Fibroblast of the aortic adventitia (primary cell): Measurements from ENCODE around the gene MPPED2. TPM values are rescaled to one million over a fixed set of nuclear protein-coding genes. Genes with fewer than 3 reads are reported as not detected.

ENCODE experiments used
- DNase-seq: peaks from one replicate; pipeline ENCODE4 v3.0.0-alpha.2; 2010; ENCODE audit warnings: low read depth
- H3K4me3 ChIP-seq: 2 replicates; pipeline ENCODE4 v1.5.1; 2011; ENCODE audit warnings: low read depth, mild to moderate bottlenecking, control low read depth, low read length, moderate library complexity
- total RNA-seq: library from RNA; depleted of rRNA; stranded (reverse); fragments of >200 nt; gene quantifications from 2 replicates; pipeline ENCODE4 v1.2.3, GENCODE V29; 2012; ENCODE audit warnings: low replicate concordance
- TF ChIP-seq, protein P1 (sequence below): IDR thresholded peaks from 2 replicates; pipeline ENCODE4 v1.5.1; 2011; ENCODE audit warnings: mild to moderate bottlenecking, low read length, control low read depth, inconsistent platforms; ENCODE audit not compliant: insufficient read depth

MPPED2 gene
- total RNA-seq, 1 donor: 0.18 TPM

DNA sequence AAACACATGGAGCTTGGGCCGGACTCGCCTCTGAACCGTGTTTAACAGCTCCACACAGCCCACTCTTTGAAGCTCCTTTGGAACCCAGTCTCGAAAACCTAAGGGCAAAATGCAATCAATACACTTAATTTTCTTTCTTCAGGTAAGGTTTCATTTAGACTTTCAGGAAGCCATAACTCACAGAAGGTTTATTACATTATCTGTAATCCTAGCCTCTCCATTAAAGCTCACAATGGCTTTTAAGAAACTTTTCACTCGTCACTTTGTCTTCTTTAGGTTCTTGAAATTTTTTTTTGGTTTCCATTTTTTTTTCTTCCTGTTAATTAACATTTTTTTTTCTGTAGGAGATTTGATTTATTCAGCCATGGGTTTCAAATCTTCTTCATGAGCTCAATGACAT lies 171.9 kb downstream of the MPPED2 start:
- no peak for DNase-seq
- TF ChIP-seq, protein P1, sequence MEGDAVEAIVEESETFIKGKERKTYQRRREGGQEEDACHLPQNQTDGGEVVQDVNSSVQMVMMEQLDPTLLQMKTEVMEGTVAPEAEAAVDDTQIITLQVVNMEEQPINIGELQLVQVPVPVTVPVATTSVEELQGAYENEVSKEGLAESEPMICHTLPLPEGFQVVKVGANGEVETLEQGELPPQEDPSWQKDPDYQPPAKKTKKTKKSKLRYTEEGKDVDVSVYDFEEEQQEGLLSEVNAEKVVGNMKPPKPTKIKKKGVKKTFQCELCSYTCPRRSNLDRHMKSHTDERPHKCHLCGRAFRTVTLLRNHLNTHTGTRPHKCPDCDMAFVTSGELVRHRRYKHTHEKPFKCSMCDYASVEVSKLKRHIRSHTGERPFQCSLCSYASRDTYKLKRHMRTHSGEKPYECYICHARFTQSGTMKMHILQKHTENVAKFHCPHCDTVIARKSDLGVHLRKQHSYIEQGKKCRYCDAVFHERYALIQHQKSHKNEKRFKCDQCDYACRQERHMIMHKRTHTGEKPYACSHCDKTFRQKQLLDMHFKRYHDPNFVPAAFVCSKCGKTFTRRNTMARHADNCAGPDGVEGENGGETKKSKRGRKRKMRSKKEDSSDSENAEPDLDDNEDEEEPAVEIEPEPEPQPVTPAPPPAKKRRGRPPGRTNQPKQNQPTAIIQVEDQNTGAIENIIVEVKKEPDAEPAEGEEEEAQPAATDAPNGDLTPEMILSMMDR: no peak
- no peak overlapping the region for H3K4me3 ChIP-seq

DNA sequence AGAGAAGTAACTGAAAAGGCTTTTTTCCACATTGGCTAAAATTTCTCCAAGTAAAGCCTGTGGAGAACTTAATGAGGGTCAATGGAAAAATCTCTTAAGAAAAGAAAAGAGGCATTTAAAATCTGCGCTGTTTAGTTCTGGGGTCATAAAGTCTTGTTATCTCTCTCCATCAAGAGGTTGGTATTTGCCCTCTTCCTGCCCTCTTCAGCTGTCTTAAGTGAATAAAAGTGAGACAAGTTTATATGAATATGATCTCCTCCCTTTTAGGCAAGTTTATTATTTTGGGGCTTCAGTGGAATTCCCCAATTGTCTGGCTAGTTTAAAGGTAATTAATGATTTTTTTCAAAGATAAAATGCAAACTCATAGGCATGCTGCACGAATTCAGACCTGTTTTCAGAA lies 173.6 kb downstream of the MPPED2 start:
- H3K4me3 ChIP-seq: no peak overlapping the region
- TF ChIP-seq, protein P1: no peak
- DNase-seq: no peak

DNA sequence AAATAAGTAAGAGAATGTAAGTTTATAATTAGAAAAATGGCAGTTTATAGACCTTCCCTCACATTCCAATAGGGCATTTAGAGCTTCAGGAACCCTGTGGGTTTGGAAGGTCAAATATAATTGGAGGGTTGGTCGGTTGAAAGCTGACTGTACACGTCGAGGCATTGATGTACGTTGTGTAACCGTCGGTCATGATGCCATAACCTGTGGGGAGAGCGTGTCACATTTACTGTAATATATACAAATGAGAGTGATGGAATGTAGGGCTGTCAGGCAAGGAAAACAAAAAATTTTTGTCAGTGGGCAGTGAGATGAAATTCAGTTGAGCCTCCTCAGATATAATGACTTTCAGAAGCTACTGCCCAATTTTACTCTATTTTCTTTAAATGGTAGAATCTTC lies 174.8 kb downstream of the MPPED2 start:
- DNase-seq: no peak
- no peak overlapping the region for H3K4me3 ChIP-seq
- TF ChIP-seq, protein P1: no peak

DNA sequence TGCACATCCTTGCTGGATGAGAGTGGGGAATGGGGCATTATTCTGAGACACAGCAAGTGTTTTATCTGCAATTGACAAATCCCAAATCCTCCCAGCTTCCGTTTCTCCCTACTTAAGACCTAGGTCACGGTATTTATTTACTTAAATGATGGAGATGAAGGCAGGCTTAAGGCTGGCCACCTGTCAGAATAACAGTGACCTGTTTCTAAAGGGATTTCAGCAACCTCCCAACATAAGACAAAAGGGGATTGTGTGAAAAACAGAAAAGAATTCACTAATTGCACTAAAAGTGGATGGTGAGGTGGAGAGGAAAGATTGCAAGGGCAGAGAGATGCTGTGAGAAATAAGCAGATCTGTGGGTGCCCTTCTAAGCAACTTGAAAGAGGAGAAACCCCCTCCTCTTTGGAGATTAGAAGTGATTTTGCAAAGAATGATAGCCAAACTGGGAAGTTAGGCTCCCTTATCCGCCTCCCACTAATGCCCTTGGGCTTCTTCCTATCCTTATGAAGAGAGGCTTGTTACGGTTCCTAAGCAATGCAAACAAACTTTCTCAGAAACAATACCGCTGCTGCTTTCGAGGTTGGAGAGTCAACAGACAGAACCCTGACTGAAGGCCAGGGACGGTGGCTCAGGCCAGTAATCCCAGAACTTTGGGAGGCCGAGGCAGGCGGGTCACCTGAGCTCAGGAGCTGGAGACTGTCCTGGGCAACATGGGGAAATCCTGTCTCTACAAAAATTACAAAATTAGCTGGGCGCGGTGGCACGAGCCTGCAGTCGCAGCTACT lies 179.0 kb downstream of the MPPED2 start:
- no peak for DNase-seq
- TF ChIP-seq, protein P1: no peak
- no peak overlapping the region for H3K4me3 ChIP-seq

DNA sequence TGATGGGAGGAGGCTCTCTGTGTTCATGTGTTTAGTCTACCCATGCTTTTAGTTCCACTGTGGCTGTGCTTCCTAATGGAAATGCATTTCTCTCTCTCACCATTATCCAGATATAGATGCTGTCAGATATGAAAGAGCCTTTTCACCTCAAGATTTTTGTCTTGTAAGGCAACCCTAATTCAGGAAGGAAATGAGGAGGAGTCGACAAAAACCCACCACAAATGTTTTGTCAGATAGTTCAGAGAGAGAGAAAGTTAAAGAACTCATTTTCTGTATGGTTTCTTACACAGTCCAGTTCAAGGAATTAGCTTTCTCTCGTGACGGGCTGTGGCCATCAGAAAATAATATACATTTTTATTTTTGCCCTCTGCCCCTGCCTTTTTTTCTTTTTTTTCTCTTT lies 180.8 kb downstream of the MPPED2 start:
- H3K4me3 ChIP-seq: no peak overlapping the region
- no peak for DNase-seq
- TF ChIP-seq, protein P1: no peak

DNA sequence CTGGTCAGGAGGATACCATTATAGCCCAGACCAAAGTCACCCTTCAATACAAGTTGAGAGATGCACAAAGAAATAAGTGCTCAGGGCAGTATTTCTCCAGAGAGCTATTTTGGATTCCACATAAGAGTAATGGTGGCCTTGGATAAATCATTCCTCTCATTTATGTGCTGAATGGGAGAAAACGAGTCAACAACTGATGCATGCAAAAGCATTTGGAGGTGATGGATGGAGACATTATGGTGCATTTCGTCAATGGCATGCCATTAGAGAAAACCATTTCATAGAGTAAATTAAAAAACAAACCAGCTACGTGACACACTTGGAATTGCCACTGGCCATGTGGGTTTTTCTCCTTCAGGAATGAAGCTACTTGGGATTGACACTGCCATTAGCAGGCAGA lies 182.0 kb downstream of the MPPED2 start:
- no peak for DNase-seq
- TF ChIP-seq, protein P1: no peak
- H3K4me3 ChIP-seq: no peak overlapping the region

DNA sequence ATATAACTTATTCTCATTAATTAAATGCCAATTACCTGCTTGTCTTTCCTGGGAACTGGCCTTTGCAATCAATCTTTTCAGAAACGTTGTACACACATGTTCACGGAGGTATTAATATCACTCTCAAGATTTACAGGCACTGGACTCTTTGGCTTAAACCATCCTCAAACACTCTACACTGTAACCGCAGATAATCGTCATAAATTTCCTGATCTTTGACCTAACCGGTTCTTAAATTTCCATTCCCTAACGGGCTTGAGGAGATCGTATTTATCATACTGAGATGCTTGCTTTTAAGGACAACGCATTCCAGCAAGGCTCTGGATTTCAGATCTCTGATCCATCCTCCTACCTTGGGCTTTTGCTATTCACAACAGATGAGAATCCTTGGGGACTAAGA lies 190.4 kb downstream of the MPPED2 start:
- TF ChIP-seq, protein P1: no peak
- DNase-seq: no peak

More for the DNA sequence above, 190.4 kb downstream of the MPPED2 start:
- H3K4me3 ChIP-seq: no peak overlapping the region
